ENCODE measurements around the gene ALOX12.
"Not testable (repeated sequence)": the region's sequence is repeated elsewhere in the genome, so short reads cannot be mapped to it uniquely, and the experiment has no call there.

Gene ALOX12

DNA sequence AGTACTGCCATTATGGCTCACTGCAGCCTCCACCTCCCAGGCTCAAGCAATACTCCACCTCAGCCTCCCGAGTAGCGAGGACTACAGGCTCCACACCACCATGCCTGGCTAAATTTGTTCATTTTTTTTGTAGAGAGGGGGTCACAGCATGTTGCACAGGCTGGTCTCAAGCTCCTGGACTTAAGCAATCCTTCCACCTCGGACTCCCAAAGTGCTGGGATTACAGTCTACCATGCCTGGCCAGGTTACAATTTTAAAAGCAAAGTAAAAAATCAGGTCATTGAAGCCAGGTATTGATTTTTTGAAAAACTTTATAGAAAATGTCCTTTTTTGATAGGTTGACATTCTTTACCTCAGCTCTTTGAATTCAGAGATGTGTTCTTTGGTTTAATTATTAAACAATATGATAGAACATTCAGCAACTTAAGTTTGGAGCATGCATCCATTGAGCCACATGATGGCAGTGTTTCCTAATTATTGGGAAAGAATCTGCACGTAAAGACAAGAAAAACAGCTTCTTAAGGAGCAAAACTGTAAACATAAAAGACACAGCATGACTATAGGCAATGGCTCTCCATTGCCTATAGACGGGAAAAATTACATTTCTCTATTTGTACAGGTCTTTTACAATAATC lies 49.8 kb downstream of the ALOX12 start:
- FAIRE-seq (no peak), DNase-seq (ENCODE audit: low spot score) (no peak)

DNA sequence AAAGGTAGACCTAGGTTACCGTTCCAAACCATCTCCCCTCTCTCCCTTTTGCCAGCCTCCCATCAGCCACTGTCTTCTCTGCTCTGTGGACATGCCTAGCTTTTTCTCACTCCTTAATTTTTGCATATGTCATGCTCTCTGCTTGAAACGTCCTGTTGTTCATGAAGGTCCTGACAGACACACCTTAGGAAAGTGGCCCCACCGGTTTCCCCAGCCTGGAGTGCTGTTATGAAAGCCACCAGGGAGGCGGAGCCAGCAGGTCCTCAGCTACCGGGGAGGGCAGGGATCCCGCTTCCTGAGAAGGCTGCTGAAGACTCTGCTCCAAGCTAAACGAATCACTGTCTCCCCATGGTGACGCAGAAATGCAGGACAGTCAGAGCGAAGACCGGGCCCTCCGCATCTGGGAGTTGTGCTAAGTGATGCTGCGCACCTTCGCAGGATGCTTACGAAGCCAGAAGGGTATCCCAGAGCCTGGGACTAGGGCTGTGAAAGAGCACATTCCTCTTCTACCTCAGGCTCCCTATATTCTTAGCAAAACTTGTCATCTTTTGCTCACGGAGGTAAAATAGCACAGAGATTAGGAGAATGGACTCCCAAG lies 50.4 kb downstream of the ALOX12 start:
- FAIRE-seq = no peak
- DNase-seq (ENCODE audit: low spot score) = no peak

DNA sequence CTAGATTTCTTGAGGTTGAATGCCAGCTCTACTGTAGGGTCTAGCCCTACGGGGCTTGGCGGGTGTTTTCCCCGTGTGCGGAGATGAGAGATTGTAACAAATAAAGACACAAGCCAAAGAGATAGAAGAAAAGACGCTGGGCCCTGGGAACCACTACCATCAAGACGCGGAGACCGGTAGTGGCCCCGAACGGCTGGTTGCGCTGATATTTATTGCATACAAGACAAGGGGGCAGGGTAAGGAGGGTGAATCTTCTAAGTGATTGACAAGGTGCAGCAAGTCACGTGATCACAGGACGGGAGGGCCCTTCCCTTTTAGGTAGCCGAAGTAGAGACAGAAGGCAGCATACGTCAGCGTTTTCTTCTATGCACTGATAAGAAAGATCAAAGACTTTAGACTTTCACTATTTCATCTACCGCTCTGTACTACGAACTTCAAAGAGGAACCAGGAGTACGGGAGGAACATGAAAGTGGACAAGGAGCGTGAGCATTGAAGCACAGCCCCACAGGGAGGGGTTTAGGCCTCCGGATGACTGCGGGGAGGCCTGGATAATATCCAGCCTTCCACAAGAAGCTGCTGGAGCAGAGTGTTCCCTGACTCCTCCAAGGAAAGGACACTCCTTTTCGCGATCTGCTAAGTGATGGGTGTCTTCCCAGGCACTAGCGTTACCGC lies 51.0 kb downstream of the ALOX12 start:
- FAIRE-seq; DNase-seq (ENCODE audit: low spot score): not testable (repeated sequence)

DNA sequence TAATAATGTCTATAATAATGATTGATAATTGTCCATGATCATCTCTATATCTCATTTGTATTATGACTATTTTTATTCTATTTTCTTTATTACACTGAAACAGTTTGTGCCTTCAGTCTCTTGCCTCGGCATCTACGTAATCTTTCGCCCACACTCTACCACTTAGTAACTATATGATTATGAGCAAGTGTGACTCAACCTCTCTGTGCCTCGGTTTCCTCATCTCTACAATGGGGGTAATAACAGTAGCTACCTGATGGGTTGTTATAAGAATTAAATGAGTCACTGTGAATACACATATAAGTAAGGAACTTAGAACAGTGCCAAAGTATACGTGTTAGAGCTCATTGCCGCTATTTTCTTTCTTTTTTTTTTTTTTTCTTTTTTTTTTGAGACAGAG lies 51.7 kb downstream of the ALOX12 start:
- DNase-seq (ENCODE audit: low spot score) (no peak), FAIRE-seq (no peak)

DNA sequence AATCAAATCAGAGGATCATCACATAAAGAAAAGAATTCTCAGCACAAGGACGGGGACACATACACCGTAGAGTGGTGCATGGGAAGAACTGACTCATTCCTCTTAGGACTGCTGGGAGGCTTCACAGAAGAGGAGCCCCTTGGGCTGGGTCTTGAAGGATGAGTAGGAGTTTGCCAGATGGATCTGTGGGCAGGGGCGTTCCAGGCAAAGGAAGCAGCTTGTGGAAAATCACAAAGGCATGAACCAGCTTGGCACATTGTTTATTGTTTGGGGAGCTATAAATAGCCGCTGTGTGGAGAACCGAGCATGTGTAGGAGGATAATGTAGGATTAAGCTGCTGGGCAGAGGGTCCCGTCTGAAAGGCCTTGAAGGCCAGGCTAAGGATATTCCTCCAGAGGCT lies 53.1 kb downstream of the ALOX12 start:
- no peak for DNase-seq (ENCODE audit: low spot score)
- FAIRE-seq = no peak

DNA sequence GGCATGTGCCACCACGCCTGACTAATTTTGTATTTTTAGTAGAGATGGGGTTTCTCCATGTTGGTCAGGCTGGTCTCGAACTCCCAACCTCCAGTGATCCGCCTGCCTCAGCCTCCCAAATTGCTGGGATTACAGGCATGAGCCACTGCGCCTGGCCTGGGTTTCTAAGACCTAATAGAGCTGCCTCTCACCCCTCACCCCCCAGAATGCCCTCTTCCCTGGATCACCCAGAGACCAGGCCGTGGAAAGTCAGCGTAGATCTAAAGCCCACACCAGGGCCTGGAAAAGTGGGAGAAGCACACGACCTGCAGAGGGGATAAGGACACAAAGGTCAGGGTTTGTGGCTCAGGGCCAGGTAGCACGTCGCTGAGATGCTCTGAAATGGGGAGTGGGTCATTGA lies 54.7 kb downstream of the ALOX12 start:
- DNase-seq (ENCODE audit: low spot score); FAIRE-seq: not testable (repeated sequence)

DNA sequence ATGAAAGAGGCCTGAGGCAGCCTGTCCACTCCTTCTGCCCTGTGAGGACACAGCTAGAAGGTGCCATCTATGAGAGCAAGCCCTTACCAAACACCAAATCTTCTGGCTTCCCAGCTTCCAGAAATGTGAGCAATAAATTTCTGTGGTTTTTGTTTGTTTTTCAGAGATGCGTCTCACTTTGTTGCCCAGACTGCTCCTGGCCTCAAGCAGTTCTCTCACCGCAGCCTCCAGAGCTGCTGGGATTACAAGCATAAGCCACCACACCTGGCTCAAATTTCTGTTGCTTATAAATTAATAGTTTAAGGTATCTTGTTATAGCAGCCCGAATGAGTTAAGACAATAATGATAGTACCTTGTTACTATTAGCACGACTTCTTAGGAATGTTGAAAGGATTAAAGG lies 60.5 kb downstream of the ALOX12 start:
- no peak for FAIRE-seq
- no peak for DNase-seq (ENCODE audit: low spot score)

DNA sequence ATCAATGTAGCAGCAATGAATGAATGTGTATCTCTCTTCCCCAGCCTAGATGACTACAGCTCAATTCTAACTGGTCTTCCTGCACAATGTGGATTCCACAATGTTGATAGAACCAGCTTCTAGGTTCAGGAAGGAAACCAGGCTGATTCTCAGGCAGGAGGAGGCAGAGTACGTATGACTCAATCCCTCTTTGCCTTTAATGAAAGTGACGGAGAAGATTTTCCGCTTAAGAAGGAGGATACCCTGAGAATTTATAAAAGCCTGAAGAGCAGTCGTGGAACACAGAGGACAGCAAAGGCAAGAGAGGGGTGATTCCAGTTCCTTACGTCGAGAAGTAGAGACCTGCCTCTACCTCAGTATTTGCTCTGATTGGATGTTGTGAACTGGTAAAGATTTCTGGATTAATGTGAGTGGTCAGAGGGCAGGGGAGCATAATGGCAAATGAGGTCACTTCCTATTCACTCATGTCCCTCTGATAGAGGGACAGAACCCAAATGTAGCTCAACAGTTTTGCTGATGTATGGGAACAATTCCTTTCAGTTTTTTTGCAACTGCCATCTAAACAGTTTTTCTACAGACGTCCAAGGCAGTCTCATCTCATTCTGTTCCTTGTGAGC lies 63.1 kb downstream of the ALOX12 start:
- DNase-seq (ENCODE audit: low spot score) (no peak), FAIRE-seq (no peak)
